Esophagus muscularis mucosa (tissue), 4 donors: Measurements from ENCODE around the gene NAA25. TPM values are rescaled to one million over a fixed set of nuclear protein-coding genes. Genes with fewer than 3 reads are reported as not detected.

Source experiments
- DNase-seq: peaks from one replicate; pipeline ENCODE4 v3.0.0-alpha.2; 2017; ENCODE audit errors: extremely low spot score
- H3K27ac ChIP-seq, 4 donors: fragments of 200-600 bp; sonication (generic); replicated peaks in 1 of 4; 1 replicate in 3 of 4; 2 replicates in 1 of 4; pipeline ENCODE4 v1.5.1; 2016 to 2019; ENCODE audit warnings: mild to moderate bottlenecking in 1 of 4
- H3K27me3 ChIP-seq, 4 donors: fragments of 200-600 bp; sonication (generic); one replicate each; pipeline versions ENCODE4 v1.5.1 to v1.6.0; 2016 to 2019
- H3K36me3 ChIP-seq, 4 donors: fragments of 200-600 bp; sonication (generic); one replicate each; pipeline ENCODE4 v1.5.1; 2016 to 2019
- H3K4me1 ChIP-seq, 4 donors: fragments of 200-600 bp; sonication (generic); one replicate each; pipeline ENCODE4 v1.5.1; 2016 to 2019
- H3K4me3 ChIP-seq, 4 donors: fragments of 200-600 bp; sonication (generic); 1 replicate in 2 of 4; 2 replicates in 2 of 4; pipeline ENCODE4 v1.5.1; 2016 to 2019; ENCODE audit warnings: mild to moderate bottlenecking in 4 of 4, moderate library complexity in 1 of 4
- H3K9me3 ChIP-seq, 4 donors: fragments of 200-600 bp; sonication (generic); 1 replicate in 3 of 4; 2 replicates in 1 of 4; pipeline ENCODE4 v1.5.1; 2016 to 2019
- EP300 ChIP-seq: sonication (generic); formaldehyde crosslinking; IDR thresholded peaks from one replicate; pipeline ENCODE4 v1.6.1; 2017; ENCODE audit warnings: antibody characterized with exemption
- POLR2A ChIP-seq: fragments of 450-650 bp; IDR thresholded peaks from one replicate; pipeline ENCODE4 v1.6.1; 2017; ENCODE audit warnings: antibody characterized with exemption, moderate library complexity, mild to moderate bottlenecking, low read depth
- POLR2AphosphoS5 ChIP-seq, 2 donors: sonication (generic); formaldehyde crosslinking; IDR thresholded peaks; one replicate each; pipeline ENCODE4 v1.6.1; 2017; ENCODE audit warnings: antibody characterized with exemption in 2 of 2
- WGBS: methylation state at CpG from one replicate; pipeline ENCODE4 v1.1.5; 2018; 5-methylcytosine and 5-hydroxymethylcytosine counted together
- intact Hi-C: fragments of 100-400 bp; cut with DNase I; formaldehyde crosslinking; loops from one replicate; pipeline ENCODE4 v1.15.1; 2023
- total RNA-seq, 4 donors: library from RNA; depleted of rRNA; stranded (reverse); fragments of >200 nt; gene quantifications; one replicate each; pipeline versions ENCODE4 v1.1.0 to v1.2.1, GENCODE V29; 2016
- TF ChIP-seq, protein P1 (sequence below), 3 experiments: fragments of 200-600 bp in 2 of 3; fragments of 450-650 bp in 1 of 3; sonication (generic) in 2 of 3; IDR thresholded peaks; one replicate each; pipeline ENCODE4 v1.5.1; 2017 to 2019; ENCODE audit warnings: antibody characterized with exemption in 3 of 3, mild to moderate bottlenecking in 2 of 3, moderate library complexity in 1 of 3

Gene NAA25
- total RNA-seq, 4 donors from 2014 or later, result 11.9 to 18.7 (median 13.2) TPM

DNA sequence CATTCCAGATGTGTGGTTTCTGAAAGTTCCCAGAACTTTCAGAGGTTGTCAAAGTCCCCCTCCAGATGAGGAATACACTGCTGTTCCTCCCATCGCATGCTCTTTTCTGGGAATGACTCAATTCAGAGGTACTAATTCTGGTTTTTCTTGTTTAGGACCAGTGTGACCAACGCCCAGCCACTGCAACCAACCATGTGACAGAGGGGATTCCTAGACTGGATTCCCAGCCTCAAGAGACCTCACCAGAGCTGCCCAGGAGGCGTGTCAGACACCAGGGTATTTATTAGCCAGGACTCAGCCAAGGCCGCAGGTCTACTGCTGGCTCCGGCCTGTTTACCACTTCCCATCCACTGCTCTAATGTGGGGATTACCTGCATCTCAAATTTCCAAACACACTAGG lies 41.0 kb upstream of the NAA25 start:
- intact Hi-C loops, result loop anchor here (10.0 kb wide), 1 partner anchor 95 kb away; no protein-coding TSS in a partner anchor
- 90% methylated on average over 4 of the region's 5 CpGs for WGBS
- DNase-seq, result no peak
- H3K9me3 ChIP-seq, result no peaks in the 10 kb centered on the region
- H3K36me3 ChIP-seq, result peaks cover 69 to 99% (median 97%) of the 10 kb centered on the region in 4 donors
- H3K4me1 ChIP-seq, result peaks cover 0 to 6% (median 0%) of the 10 kb centered on the region in 4 donors
- H3K27me3 ChIP-seq, result no peaks in the 10 kb centered on the region
- no peak overlapping the region for H3K27ac ChIP-seq
- no peak overlapping the region for H3K4me3 ChIP-seq
- TF ChIP-seq POLR2AphosphoS5 (IDR thresholded peaks at IDR 0.05), result no peak
- TF ChIP-seq, protein P1, sequence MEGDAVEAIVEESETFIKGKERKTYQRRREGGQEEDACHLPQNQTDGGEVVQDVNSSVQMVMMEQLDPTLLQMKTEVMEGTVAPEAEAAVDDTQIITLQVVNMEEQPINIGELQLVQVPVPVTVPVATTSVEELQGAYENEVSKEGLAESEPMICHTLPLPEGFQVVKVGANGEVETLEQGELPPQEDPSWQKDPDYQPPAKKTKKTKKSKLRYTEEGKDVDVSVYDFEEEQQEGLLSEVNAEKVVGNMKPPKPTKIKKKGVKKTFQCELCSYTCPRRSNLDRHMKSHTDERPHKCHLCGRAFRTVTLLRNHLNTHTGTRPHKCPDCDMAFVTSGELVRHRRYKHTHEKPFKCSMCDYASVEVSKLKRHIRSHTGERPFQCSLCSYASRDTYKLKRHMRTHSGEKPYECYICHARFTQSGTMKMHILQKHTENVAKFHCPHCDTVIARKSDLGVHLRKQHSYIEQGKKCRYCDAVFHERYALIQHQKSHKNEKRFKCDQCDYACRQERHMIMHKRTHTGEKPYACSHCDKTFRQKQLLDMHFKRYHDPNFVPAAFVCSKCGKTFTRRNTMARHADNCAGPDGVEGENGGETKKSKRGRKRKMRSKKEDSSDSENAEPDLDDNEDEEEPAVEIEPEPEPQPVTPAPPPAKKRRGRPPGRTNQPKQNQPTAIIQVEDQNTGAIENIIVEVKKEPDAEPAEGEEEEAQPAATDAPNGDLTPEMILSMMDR (IDR thresholded peaks at IDR 0.05), result no peak
- TF ChIP-seq POLR2A, result no peak
- no peak for TF ChIP-seq EP300

DNA sequence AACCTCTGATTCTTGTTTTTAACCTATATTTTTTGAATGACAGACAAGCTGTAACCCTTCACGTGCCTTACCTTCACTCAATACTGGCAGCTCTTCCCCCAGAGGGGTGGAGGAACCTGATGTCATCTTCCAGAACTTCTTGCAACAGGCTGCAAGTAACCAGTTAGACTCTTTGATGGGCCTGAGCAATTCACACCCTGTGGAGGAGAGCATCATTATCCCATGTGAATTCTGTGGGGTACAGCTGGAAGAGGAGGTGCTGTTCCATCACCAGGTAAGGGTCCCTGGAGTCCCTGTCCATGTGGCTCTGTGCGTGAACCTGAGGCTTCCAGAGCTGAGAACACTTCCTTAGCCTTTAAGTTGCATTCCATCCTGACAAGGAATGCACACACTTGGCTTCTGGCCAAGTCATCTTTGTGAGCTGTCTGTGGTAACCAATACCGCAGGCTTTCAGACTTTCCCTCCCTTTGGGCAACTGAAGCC lies 39.5 kb upstream of the NAA25 start:
- peaks cover 0 to 6% (median 0%) of the 10 kb centered on the region in 4 donors for H3K4me1 ChIP-seq
- no peaks in the 10 kb centered on the region for H3K27me3 ChIP-seq
- H3K9me3 ChIP-seq, result no peaks in the 10 kb centered on the region
- peaks cover 81 to 99% (median 96%) of the 10 kb centered on the region in 4 donors for H3K36me3 ChIP-seq
- H3K4me3 ChIP-seq, result no peak overlapping the region
- peak in 1 of 2 donors; percentile 14 for TF ChIP-seq POLR2AphosphoS5 (IDR thresholded peaks at IDR 0.05)
- TF ChIP-seq POLR2A, result no peak
- intact Hi-C loops, result loop anchor here (10.0 kb wide), 1 partner anchor 93 kb away; no protein-coding TSS in a partner anchor
- 76% methylated on average over 2 of the region's 3 CpGs for WGBS
- peak; percentile 21 for DNase-seq
- no peak overlapping the region for H3K27ac ChIP-seq

DNA sequence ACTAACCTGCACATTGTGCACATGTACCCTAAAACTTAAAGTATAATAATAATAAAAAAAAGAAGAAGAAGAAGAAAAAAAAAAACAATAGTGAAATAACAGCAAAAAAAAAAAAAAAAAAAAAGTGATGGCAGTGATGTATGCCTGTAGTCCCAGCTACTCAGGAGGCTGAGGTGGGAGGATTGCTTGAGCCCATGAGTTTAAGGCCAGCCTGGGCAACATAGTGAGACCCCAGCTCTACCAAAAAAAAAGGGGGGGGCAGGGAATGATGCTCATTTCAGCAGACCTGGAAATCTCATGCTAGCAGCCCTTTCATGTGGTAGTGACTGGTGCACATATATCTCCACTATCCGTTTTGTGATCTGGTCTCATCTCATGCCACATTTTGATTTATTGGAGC lies 37.5 kb upstream of the NAA25 start:
- intact Hi-C loops, result loop anchor here (10.0 kb wide), 1 partner anchor 91 kb away; no protein-coding TSS in a partner anchor
- peak; percentile 17 for DNase-seq
- WGBS, result 84% methylated on average over 1 of the region's 1 CpG
- Histone ChIP-seq H3K9me3 (no peaks in the 10 kb centered on the region), H3K4me3 (no peak overlapping the region), H3K4me1 (peaks cover 0 to 6% (median 0%) of the 10 kb centered on the region in 4 donors), H3K27ac (no peak overlapping the region), H3K36me3 (peaks cover 84 to 99% (median 96%) of the 10 kb centered on the region in 4 donors), H3K27me3 (no peaks in the 10 kb centered on the region)
- TF ChIP-seq, protein P1 (IDR thresholded peaks at IDR 0.05), result no peak

DNA sequence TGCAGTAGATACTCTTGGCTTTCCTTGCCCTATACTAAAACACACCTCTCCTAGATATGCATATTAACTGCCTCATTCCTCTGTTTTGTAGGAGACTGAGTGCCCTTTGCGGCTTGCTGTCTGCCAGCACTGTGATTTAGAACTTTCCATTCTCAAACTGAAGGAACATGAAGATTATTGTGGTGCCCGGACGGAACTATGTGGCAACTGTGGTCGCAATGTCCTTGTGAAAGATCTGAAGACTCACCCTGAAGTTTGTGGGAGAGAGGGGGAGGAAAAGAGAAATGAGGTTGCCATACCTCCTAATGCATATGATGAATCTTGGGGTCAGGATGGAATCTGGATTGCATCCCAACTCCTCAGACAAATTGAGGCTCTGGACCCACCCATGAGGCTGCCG lies 32.1 kb upstream of the NAA25 start:
- 89% methylated on average over 5 of the region's 5 CpGs for WGBS
- intact Hi-C loops, result loop anchor here (10.0 kb wide), 1 partner anchor 86 kb away; no protein-coding TSS in a partner anchor
- no peak for DNase-seq
- no peak for TF ChIP-seq POLR2A
- TF ChIP-seq POLR2AphosphoS5 (IDR thresholded peaks at IDR 0.05), result no peak
- no peak for TF ChIP-seq EP300
- no peak overlapping the region for H3K4me3 ChIP-seq
- H3K4me1 ChIP-seq, result no peaks in the 10 kb centered on the region
- peaks cover 81 to 100% (median 98%) of the 10 kb centered on the region in 4 donors for H3K36me3 ChIP-seq
- no peak overlapping the region for H3K27ac ChIP-seq
- H3K9me3 ChIP-seq, result no peaks in the 10 kb centered on the region
- H3K27me3 ChIP-seq, result no peaks in the 10 kb centered on the region

DNA sequence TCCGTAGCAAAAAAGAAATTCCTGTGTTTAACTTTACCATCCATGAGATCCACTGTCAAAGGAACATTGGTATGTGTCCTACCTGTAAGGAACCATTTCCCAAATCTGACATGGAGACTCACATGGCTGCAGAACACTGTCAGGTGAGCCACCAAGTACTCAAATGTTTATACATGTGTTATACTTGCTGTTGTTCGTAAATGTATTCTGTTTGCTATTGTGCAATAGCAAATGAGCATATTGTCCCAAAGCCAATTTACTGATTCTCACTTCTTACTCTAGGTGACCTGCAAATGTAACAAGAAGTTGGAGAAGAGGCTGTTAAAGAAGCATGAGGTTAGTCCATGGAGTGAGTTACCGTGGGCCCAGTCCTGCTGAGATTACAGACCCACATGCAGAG lies 26.1 kb upstream of the NAA25 start:
- TF ChIP-seq EP300 (no peak), POLR2A (no peak), POLR2AphosphoS5 (IDR thresholded peaks at IDR 0.05) (no peak)
- TF ChIP-seq, protein P1 (IDR thresholded peaks at IDR 0.05), result no peak
- Histone ChIP-seq H3K4me1 (peaks cover 29 to 40% (median 34%) of the 10 kb centered on the region in 4 donors), H3K27me3 (no peaks in the 10 kb centered on the region), H3K9me3 (no peaks in the 10 kb centered on the region), H3K4me3 (no peak overlapping the region), H3K36me3 (peaks cover 37 to 55% (median 53%) of the 10 kb centered on the region in 4 donors), H3K27ac (no peak overlapping the region)
- intact Hi-C loops, result no loop called here
- WGBS, result 82% methylated on average over 3 of the region's 3 CpGs
- peak; percentile 34 for DNase-seq
